IPS-18c (cell line): ENCODE measurements around the gene HMG20B.

Experiments
- H3K4me3 ChIP-seq: 2 replicates; pipeline ENCODE4 v1.7.0; 2013; ENCODE audit warnings: low read depth, mild to moderate bottlenecking, low read length, moderate library complexity; ENCODE audit not compliant: insufficient read depth
- H3K9me3 ChIP-seq: one replicate; pipeline ENCODE4 v1.6.1; 2013; ENCODE audit warnings: mild to moderate bottlenecking, low read length, moderate library complexity; ENCODE audit not compliant: control insufficient read depth, insufficient read depth

Gene HMG20B

DNA sequence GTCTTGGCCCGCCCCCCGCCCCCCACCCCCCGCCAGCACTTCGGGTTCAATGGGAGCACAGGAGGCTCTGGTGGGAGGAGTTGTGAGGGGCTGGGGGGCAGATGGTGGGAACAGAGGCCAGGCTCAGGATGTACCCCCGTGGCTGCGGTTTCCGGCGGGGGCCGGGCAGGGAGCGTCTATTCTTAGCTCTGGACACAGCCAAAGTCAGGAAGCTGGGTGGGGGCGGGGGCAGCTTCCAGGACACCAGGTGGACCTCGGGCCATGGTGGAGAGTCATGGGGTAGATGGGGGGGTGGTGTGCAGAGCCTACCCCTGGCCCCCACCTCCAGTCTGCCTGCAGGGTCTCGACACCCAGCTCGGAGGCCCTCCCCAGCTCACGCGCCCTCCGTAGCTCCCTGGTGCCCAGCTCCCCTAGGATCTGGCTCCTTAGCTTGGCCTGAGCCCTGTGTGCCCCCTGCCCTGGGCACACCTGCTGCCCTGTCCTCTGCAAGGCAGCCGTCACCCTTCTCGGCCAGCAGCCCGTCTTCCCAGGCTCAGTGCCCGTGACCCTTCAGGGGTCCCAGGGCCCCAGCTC lies 36.1 kb downstream of the HMG20B start:
- Histone ChIP-seq H3K4me3 (no peak overlapping the region), H3K9me3 (no peaks in the 10 kb centered on the region)

DNA sequence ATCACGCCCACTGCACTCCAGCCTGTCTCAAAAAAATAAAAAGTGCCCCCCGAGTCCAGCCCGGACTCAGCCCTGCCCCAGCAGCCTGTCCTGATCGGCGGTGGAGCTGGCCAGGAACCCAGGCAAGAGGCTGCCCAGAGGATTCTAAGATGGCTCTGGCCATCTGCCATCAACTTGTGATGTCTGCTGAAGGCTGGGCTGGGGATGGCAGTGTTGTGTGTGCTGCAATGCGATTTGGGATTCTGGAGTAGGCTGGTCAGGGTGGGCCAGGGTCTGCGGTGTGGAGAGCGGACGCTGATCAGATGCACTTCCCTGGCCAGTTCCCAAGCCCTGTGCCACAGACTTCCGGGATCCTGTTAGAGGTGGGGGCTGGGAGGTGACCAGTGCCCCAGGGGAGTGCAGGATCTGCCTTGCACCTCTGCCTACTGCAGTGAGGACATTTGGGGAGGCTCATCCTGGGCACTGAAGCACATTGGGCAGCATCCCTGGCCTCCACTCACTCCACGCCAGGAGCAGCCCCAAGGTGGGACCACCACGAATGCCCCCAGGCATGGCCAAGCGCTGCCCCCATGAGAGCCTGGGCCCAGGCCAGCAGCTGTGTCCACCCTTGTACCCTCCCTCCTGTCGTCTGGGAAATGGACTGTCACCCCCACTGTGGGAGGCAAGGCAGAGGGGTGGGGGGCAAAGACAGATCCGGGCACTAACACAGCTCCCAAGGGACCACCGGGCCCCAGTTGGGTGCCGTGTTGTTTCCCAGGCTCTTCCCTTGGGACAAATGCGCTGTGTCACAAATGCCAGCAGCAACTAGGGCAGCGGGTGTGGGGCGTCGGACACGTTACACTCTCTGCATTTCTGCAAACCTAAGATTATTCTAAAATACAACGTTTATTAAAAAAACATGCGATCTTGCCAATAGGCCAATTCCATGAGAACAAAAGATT lies 37.3 kb downstream of the HMG20B start:
- Histone ChIP-seq H3K4me3 (no peak overlapping the region), H3K9me3 (no peaks in the 10 kb centered on the region)

- H3K4me3 ChIP-seq: no peak overlapping the region
Observed at GRCh38 chr19:3610745-3611717, 38.3 kb downstream of the HMG20B start.

DNA sequence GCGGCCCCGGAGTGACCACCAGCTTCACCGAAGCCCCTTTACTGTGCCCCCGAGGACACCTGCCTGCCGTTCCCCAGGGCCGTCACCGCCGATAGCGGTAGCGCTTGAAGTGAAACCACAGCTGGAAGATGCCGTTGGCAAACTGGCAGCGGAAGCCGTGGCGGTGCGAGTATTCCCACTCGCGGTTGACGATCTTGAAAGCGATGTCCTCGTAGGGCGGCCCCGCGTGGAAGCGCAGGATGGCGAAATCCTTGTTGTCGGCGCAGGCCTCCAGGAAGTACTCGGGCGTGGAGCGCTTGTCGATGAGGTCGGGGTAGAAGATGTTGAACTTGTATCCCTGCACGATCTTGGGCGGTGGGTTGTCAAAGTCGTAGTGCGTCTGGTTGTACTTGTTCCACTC lies 39.1 kb downstream of the HMG20B start:
- no peak overlapping the region for H3K4me3 ChIP-seq
- no peaks in the 10 kb centered on the region for H3K9me3 ChIP-seq

More at GRCh38 chr19:3610745-3611717, 38.3 kb downstream of the HMG20B start:
- no peaks in the 10 kb centered on the region for H3K9me3 ChIP-seq

- Histone ChIP-seq H3K4me3 (no peak overlapping the region), H3K9me3 (no peaks in the 10 kb centered on the region)
Observed at GRCh38 chr19:3612330-3612729, 39.6 kb downstream of the HMG20B start.

DNA sequence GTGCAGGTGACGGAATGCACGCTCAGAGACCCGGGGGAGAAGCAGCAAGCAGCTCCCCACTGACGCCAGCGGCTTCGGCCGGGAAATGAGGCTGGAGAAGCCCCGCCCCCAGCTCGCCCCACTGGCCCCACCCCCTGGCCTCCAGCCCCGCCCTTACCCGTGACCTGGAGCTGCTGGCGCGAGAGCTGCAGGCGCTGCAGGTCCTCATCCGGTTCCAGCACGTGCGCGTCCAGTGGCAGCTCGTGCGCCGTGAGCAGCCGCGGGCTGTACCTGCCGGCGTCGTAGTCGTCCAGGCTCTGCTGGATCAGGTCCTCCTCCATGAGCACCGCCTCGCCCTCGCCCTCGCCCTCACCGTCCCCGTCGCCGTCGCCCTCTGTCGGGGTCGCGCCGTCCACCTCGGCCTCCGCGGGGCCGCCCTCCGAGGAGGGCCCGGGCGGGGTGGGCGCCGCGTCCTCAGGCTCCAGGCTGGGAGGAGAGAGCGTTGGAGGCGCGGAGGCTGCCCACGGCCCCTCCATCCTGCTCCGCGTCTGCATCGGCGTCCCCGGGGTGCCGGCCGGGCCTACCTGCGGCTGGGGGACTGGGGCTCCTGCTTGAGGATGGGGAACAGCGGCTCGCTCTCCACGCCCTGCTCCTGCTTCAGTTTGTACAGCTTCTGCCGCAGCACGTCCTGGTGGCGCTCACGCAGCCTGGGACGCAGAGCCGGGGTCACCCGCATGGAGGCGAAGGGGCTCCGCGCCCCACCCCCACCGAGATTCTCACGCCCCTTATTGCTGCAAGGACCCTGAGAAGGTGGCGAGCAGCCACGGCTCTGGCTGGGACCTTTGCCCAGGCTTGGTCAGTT lies 40.4 kb downstream of the HMG20B start:
- no peaks in the 10 kb centered on the region for H3K9me3 ChIP-seq
- H3K4me3 ChIP-seq: no peak overlapping the region

- Histone ChIP-seq H3K4me3 (no peak overlapping the region), H3K9me3 (no peaks in the 10 kb centered on the region)
Observed at GRCh38 chr19:3613818-3614661, 41.3 kb downstream of the HMG20B start.

DNA sequence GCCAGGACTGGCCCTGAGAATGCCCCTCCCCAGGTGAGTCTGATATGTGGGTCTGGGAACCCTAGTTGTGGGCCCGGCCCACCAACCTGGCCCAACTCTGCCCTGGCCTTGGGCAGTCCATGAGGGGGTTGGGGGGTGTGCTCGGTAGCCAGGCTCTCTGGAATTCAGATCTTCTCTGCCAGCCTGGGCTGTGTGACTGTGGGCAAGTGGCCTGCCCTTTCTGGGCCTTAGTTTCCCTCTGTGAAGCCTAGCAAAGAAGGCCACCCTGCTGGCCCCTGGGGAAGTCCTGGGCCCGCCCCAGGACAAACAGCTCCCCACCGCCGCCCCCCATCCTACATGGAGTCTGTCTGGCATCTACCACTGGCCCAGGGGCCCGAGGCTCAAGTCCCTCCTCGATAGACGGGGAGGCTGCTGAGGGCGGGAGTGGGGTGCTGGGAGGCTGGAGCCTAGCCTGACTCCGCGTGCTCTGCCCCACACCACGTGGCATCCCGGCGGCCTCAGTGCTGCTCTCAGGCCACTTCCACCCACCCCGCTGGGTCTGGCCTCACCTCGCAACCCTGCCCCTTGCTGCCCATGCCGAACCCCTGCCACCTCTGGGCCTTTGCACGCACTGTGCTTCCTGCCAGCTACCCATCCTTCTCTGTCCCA lies 42.2 kb downstream of the HMG20B start:
- Histone ChIP-seq H3K4me3 (no peak overlapping the region), H3K9me3 (no peaks in the 10 kb centered on the region)

- Histone ChIP-seq H3K9me3 (no peaks in the 10 kb centered on the region), H3K4me3 (no peak overlapping the region)
Observed at GRCh38 chr19:3615524-3616135, 42.9 kb downstream of the HMG20B start.

DNA sequence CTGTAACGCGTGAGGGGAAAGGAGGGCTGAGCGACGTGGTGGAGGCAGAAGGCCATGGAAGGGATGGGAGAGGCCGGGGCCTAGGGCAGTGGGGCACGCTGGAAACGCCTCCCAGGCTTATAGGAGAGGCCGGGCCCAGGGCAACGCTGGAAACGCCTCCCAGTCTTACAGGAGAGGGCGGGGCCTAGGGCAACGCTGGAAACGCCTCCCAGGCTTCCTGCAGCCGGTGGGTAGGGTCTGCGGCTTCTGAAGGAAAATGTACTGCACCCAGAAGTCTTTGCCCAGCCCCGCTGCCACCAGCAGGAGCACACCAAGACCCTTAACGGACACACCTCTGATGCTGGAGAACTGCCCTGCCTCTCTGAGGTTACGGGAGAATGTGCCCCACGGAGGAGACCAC lies 44.7 kb downstream of the HMG20B start:
- Histone ChIP-seq H3K4me3 (no peak overlapping the region), H3K9me3 (no peaks in the 10 kb centered on the region)

DNA sequence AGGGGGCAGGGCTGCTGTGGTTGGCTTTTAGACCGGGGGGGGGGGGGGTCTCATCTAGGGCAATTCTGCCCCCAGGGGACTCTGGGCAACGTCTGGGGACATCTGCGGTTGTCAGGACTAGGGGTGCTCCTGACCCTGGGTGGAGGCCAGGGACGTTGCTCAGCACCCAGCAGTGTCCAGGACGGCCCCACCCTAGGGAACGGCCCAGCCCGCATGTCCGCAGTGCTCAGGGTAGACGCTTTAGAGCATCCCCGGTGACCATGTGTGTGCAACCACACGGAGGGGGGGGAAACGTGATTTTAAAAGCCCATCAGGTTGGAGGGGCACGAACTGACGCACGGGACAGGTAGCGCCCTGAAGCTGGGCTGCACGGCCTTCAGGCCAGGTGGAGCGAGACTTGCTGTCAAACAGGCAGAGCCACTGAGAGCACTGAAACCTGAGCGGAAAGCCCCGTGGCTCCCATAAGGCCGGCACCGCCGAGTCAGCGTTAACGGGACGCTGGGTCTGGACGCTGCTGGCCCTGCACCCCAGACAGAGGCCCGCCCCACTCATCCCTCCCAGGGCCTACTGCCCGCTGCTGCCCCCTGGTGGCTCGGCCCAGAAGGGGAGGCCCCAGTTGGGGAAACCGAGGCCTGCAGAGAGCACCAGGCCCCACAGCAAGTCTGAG lies 45.5 kb downstream of the HMG20B start:
- no peak overlapping the region for H3K4me3 ChIP-seq
- no peaks in the 10 kb centered on the region for H3K9me3 ChIP-seq

- Histone ChIP-seq H3K4me3 (no peak overlapping the region), H3K9me3 (no peaks in the 10 kb centered on the region)
Observed at GRCh38 chr19:3618811-3619630, 46.3 kb downstream of the HMG20B start.

DNA sequence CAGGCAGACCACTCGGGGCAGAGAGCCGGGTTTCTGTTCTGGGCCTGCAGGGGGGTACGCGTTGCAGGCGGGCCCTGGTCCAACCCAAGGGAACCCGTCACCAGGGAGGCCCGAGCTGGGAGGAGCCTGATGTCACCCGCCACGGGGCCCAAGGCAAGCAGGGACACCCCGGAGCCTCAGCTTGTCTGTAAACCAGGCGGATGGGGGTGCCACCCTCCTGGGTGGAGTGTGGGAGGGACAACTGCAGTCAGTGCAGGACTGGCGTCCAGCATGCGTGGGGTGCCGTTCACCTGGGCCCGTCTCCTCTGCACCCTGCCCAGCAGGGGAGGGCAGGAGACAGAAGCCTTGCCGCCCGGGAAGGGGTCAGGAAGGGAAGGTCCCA lies 46.9 kb downstream of the HMG20B start:
- Histone ChIP-seq H3K9me3 (no peaks in the 10 kb centered on the region), H3K4me3 (no peak overlapping the region)
